ENCODE data around the gene RASA2.

The RASA2 gene

DNA sequence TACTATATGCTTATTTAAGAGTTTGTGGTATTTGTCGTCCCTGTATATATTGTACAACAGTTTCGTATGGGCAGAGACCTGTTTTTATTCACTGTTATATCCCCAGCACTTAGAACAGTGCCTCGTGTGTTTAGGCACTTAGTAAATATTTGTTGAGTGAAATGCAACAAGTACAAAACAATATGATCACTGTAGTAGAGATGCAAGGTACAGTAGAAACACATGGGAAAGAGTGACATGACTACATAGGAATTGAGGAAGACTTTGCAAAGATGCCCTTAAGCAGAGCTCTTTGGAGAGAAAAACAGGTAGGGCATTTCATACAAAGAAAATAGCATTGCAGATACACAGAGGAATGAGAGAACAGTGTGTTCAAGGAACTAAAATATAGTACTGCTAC is 18.3 kb downstream of the RASA2 start:
- peaks cover 14% of the 10 kb centered on the region for H3K4me1 ChIP-seq (ENCODE audit: insufficient read depth, low read length, poor library complexity, severe bottlenecking)
- H3K9me2 ChIP-seq (replicated peaks; ENCODE audit: low read depth, low read length): no peaks in the 10 kb centered on the region
- no peak overlapping the region for H2AFZ ChIP-seq (ENCODE audit: low read length)
- H3K4me2 ChIP-seq (ENCODE audit: low read depth, low read length, poor library complexity, severe bottlenecking): no peak overlapping the region
- peaks cover 95% of the 10 kb centered on the region for H3K79me2 ChIP-seq (ENCODE audit: insufficient read depth, low read length)
- H3K4me3 ChIP-seq (ENCODE audit: low read length, poor library complexity, severe bottlenecking): no peak overlapping the region
- H3F3A ChIP-seq (ENCODE audit: low read depth): no peaks in the 10 kb centered on the region
- no peaks in the 10 kb centered on the region for H3K9me3 ChIP-seq (ENCODE audit: insufficient read depth, low read depth, low read length)
- TF ChIP-seq EZH2phosphoT487 (IDR thresholded peaks at IDR 0.05; ENCODE audit: borderline replicate concordance): no peak
- TF ChIP-seq, protein P1, sequence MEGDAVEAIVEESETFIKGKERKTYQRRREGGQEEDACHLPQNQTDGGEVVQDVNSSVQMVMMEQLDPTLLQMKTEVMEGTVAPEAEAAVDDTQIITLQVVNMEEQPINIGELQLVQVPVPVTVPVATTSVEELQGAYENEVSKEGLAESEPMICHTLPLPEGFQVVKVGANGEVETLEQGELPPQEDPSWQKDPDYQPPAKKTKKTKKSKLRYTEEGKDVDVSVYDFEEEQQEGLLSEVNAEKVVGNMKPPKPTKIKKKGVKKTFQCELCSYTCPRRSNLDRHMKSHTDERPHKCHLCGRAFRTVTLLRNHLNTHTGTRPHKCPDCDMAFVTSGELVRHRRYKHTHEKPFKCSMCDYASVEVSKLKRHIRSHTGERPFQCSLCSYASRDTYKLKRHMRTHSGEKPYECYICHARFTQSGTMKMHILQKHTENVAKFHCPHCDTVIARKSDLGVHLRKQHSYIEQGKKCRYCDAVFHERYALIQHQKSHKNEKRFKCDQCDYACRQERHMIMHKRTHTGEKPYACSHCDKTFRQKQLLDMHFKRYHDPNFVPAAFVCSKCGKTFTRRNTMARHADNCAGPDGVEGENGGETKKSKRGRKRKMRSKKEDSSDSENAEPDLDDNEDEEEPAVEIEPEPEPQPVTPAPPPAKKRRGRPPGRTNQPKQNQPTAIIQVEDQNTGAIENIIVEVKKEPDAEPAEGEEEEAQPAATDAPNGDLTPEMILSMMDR (conservative IDR thresholded peaks at IDR 0.05; ENCODE audit: low read length): no peak
- H3K9ac ChIP-seq (ENCODE audit: low read depth, low read length, poor library complexity, severe bottlenecking): no peak overlapping the region
- H3K36me3 ChIP-seq (ENCODE audit: insufficient read depth, low read length): no peaks in the 10 kb centered on the region; the same call in 1 of the 2 replicates
- H4K20me1 ChIP-seq (ENCODE audit: insufficient read depth, low read length, poor library complexity, severe bottlenecking): peaks cover 31% of the 10 kb centered on the region
- H3K27me3 ChIP-seq (ENCODE audit: insufficient read depth, low read length, poor library complexity, severe bottlenecking): no peaks in the 10 kb centered on the region

DNA sequence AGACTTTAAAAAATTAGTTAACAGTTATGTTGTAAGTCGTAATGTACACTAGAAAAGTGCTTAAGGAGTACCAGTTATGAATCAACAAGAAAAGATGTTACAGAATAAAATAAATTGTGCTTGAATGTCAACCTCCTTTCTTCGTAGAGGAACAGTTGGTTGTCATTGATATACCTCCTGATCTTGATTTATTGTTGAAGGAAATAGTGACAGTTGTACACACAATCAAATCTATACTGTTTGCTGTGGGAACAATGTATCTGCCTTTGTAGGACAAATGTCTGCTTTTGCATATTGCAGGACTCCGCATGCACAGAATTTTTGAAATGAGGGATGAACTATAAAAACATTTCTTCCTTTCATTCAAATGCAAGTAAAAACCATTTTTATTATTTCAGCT is 19.2 kb downstream of the RASA2 start:
- no peaks in the 10 kb centered on the region for H3F3A ChIP-seq (ENCODE audit: low read depth)
- H2AFZ ChIP-seq (ENCODE audit: low read length): no peak overlapping the region
- no peak for TF ChIP-seq EZH2phosphoT487 (IDR thresholded peaks at IDR 0.05; ENCODE audit: borderline replicate concordance)
- TF ChIP-seq, protein P1 (conservative IDR thresholded peaks at IDR 0.05; ENCODE audit: low read length): no peak
- no peak overlapping the region for H3K4me2 ChIP-seq (ENCODE audit: low read depth, low read length, poor library complexity, severe bottlenecking)
- peaks cover 9% of the 10 kb centered on the region for H3K4me1 ChIP-seq (ENCODE audit: insufficient read depth, low read length, poor library complexity, severe bottlenecking)
- H4K20me1 ChIP-seq (ENCODE audit: insufficient read depth, low read length, poor library complexity, severe bottlenecking): peaks cover 22% of the 10 kb centered on the region
- no peak overlapping the region for H3K4me3 ChIP-seq (ENCODE audit: low read length, poor library complexity, severe bottlenecking)
- H3K36me3 ChIP-seq (ENCODE audit: insufficient read depth, low read length): no peaks in the 10 kb centered on the region; the same call in 1 of the 2 replicates
- no peaks in the 10 kb centered on the region for H3K9me3 ChIP-seq (ENCODE audit: insufficient read depth, low read depth, low read length)
- no peaks in the 10 kb centered on the region for H3K27me3 ChIP-seq (ENCODE audit: insufficient read depth, low read length, poor library complexity, severe bottlenecking)
- H3K9ac ChIP-seq (ENCODE audit: low read depth, low read length, poor library complexity, severe bottlenecking): no peak overlapping the region
- H3K79me2 ChIP-seq (ENCODE audit: insufficient read depth, low read length): peaks cover 95% of the 10 kb centered on the region
- no peaks in the 10 kb centered on the region for H3K9me2 ChIP-seq (replicated peaks; ENCODE audit: low read depth, low read length)

DNA sequence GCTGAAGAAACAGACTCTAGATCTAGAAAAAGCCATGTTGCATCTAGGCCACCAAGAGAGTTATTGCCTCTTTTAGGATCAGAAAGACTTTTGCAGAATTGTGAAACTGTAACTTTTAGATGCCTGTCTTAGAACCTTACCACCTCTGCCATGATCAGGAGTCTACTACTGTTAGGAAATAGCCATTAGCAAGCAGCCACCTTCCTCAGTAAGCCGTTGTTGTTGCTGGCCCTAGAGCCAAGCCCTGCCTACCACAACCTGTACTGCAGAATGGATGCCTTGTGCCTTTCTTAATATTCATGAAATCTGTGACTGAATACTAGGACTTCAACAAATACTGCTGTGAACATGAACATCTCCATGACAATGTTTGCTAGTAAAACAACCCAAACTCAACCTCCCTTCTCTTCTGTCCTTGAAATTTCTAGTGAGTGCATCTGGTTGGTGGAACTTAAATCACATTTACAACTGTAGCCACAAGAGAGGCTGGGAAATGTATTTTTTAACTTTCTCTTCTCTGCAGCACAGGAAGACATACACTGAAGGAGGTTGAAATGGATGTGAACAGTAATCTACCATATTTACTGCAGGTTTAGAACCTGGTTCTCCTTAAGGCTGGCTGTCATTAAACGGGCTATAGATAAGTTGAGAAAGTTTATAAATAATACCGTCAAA is 20.7 kb downstream of the RASA2 start:
- TF ChIP-seq, protein P1 (conservative IDR thresholded peaks at IDR 0.05; ENCODE audit: low read length): no peak
- TF ChIP-seq EZH2phosphoT487 (IDR thresholded peaks at IDR 0.05; ENCODE audit: borderline replicate concordance): no peak
- Histone ChIP-seq H3K9ac (ENCODE audit: low read depth, low read length, poor library complexity, severe bottlenecking) (no peak overlapping the region), H2AFZ (ENCODE audit: low read length) (no peak overlapping the region), H3K4me2 (ENCODE audit: low read depth, low read length, poor library complexity, severe bottlenecking) (no peak overlapping the region), H3K4me3 (ENCODE audit: low read length, poor library complexity, severe bottlenecking) (no peak overlapping the region), H3F3A (ENCODE audit: low read depth) (no peaks in the 10 kb centered on the region), H3K27me3 (ENCODE audit: insufficient read depth, low read length, poor library complexity, severe bottlenecking) (no peaks in the 10 kb centered on the region), H3K9me2 (replicated peaks; ENCODE audit: low read depth, low read length) (no peaks in the 10 kb centered on the region), H3K9me3 (ENCODE audit: insufficient read depth, low read depth, low read length) (no peaks in the 10 kb centered on the region), H3K36me3 (ENCODE audit: insufficient read depth, low read length) (peaks cover 1% of the 10 kb centered on the region; the same call in 1 of the 2 replicates), H4K20me1 (ENCODE audit: insufficient read depth, low read length, poor library complexity, severe bottlenecking) (peaks cover 13% of the 10 kb centered on the region), H3K4me1 (ENCODE audit: insufficient read depth, low read length, poor library complexity, severe bottlenecking) (peaks cover 9% of the 10 kb centered on the region), H3K79me2 (ENCODE audit: insufficient read depth, low read length) (peaks cover 91% of the 10 kb centered on the region)
